ENCODE results near the gene MAGI3. TPM values are rescaled to one million over a fixed set of nuclear protein-coding genes. Genes with fewer than 3 reads are reported as not detected.

The MAGI3 gene
- total and polyA plus RNA-seq, 2 donors (not counting 1 experiment from before 2014, with no cell fraction given), result 0.30 to 0.67 TPM

- POLR2A ChIA-PET, result no interaction called here
- CTCF ChIA-PET, result interaction anchor here (1.0 to 1.3 kb wide), 2 partner anchors 477 to 737 kb away, joined by 3 to 4 read pairs; no protein-coding TSS in a partner anchor
These were observed 225.8 kb downstream of the MAGI3 start for GRCh38 chr1:113616156-113616555.

More at GRCh38 chr1:113616156-113616555, 225.8 kb downstream of the MAGI3 start:
- Mint-ChIP-seq H3K4me3 (no peak overlapping the region), H3K27me3 (peaks cover 11% of the 10 kb centered on the region), H3K9me3 (ENCODE audit: insufficient read depth) (no peaks in the 10 kb centered on the region), H3K4me1 (no peaks in the 10 kb centered on the region), H3K27ac (no peak overlapping the region)
- ATAC-seq (ENCODE audit: low read depth), result no peak
- H3K79me2 ChIP-seq (ENCODE audit: control insufficient read depth, insufficient read depth, low read length), result no peaks in the 10 kb centered on the region
- H3K9me3 ChIP-seq (ENCODE audit: control extremely low read depth in 1 of 3, control insufficient read depth in 2 of 3, insufficient read depth in 1 of 3, low read length in 2 of 3), result no peaks in the 10 kb centered on the region
- H2AFZ ChIP-seq (ENCODE audit: insufficient read depth, low read depth, low read length, poor library complexity, severe bottlenecking), result no peak overlapping the region
- H3K4me2 ChIP-seq (replicated peaks; ENCODE audit: low read depth, low read length, poor library complexity, severe bottlenecking), result no peak overlapping the region
- 90% methylated on average over 4 of the region's 4 CpGs for WGBS (ENCODE audit: insufficient coverage)
- H3K36me3 ChIP-seq (replicated peaks in 1 of 2; ENCODE audit: control extremely low read depth in 1 of 2, control insufficient read depth in 1 of 2, extremely low read depth in 1 of 2, insufficient read depth in 2 of 2, low read length in 1 of 2), result no peaks in the 10 kb centered on the region
- H3K4me1 ChIP-seq (ENCODE audit: control insufficient read depth in 2 of 2, insufficient read depth in 2 of 2, low read length in 2 of 2), result no peaks in the 10 kb centered on the region
- TF ChIP-seq CTCF (IDR thresholded peaks at IDR 0.05) (no peak), EZH2 (IDR thresholded peaks at IDR 0.05; ENCODE audit: borderline replicate concordance, insufficient read depth, low read depth, low read length, poor library complexity, severe bottlenecking) (no peak)
- H3K9ac ChIP-seq (ENCODE audit: low read length), result no peak overlapping the region
- DNase-seq, result no peak
- no peak overlapping the region for H3K27ac ChIP-seq (ENCODE audit: low read length in 2 of 2)
- H4K20me1 ChIP-seq (ENCODE audit: control insufficient read depth, insufficient read depth, low read length, poor library complexity, severe bottlenecking), result no peaks in the 10 kb centered on the region
- intact Hi-C loops (cut with micrococcal nuclease), result no loop called here
- no peaks in the 10 kb centered on the region for H3K27me3 ChIP-seq (replicated peaks in 1 of 4; ENCODE audit: control extremely low read depth in 1 of 4, control insufficient read depth in 3 of 4, insufficient read depth in 4 of 4, low read length in 3 of 4)
- no peak overlapping the region for H3K4me3 ChIP-seq (ENCODE audit: control extremely low read depth in 1 of 5, extremely low read depth in 1 of 5, insufficient read depth in 1 of 5, low read depth in 2 of 5, low read length in 4 of 5)

Data from B cell (primary cell).